ENCODE results near the gene RBM44. TPM values are rescaled to one million over a fixed set of nuclear protein-coding genes. Genes with fewer than 3 reads are reported as not detected.

The RBM44 gene
- polyA plus RNA-seq, 1 donor from 2014 or later, result 2.5 TPM

DNA sequence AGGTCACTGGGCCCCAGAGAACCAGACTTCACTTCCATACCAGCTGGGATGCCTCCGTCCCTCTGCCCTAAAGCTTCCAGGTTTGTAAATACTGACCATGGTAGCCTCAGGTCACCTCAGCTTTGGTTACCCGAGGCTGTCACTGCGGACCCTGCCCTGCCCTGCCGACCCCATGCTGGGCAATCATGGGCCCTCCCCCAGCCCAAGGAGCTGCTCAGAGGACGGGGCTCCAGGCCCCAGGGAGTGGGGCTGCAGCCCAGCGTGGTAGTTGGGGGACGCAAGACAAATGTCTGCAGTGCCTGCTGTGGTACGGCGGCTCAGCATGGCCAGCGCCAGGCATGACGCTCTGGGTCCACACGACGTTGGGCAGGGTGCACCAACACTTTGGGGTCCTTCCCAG lies 86.1 kb downstream of the RBM44 start:
- no peak overlapping the region for H3K9ac ChIP-seq (ENCODE audit: low read length)

GRCh38 chr2:237885111-237885930 lies 86.7 kb downstream of the RBM44 start:
- no peaks in the 10 kb centered on the region for H3K36me3 ChIP-seq (ENCODE audit: insufficient read depth, low read length)
- no peak overlapping the region for H3K9ac ChIP-seq (ENCODE audit: low read length)
- no peak overlapping the region for H3K4me3 ChIP-seq (ENCODE audit: low read length)
- no peaks in the 10 kb centered on the region for H3K79me2 ChIP-seq (replicated peaks; ENCODE audit: insufficient read depth, low read length)
- no peaks in the 10 kb centered on the region for H3K27me3 ChIP-seq (ENCODE audit: insufficient read depth, low read depth, low read length)
- H3K4me2 ChIP-seq (ENCODE audit: low read length), result no peak overlapping the region
- no peaks in the 10 kb centered on the region for H4K20me1 ChIP-seq (ENCODE audit: insufficient read depth)
- H2AFZ ChIP-seq (ENCODE audit: low read depth, low read length), result no peak overlapping the region
- no peaks in the 10 kb centered on the region for H3F3A ChIP-seq (ENCODE audit: insufficient read depth, low read length, poor library complexity, severe bottlenecking)
- no peaks in the 10 kb centered on the region for H3K9me3 ChIP-seq (ENCODE audit: low read length)
- no peak overlapping the region for H3K27ac ChIP-seq (ENCODE audit: low read length)
- no peaks in the 10 kb centered on the region for H3K9me2 ChIP-seq (ENCODE audit: insufficient read depth, low read length)
- TF ChIP-seq TAF1 (IDR thresholded peaks at IDR 0.05; ENCODE audit: low read depth), result no peak
- no peak for TF ChIP-seq EZH2 (IDR thresholded peaks at IDR 0.05; ENCODE audit: borderline replicate concordance, insufficient read depth, low read length, poor library complexity, severe bottlenecking)
- TF ChIP-seq MXI1 (conservative IDR thresholded peaks at IDR 0.05; ENCODE audit: poor library complexity, severe bottlenecking), result no peak
- TF ChIP-seq RAD21 (conservative IDR thresholded peaks at IDR 0.05), result no peak
- TF ChIP-seq, protein P1, sequence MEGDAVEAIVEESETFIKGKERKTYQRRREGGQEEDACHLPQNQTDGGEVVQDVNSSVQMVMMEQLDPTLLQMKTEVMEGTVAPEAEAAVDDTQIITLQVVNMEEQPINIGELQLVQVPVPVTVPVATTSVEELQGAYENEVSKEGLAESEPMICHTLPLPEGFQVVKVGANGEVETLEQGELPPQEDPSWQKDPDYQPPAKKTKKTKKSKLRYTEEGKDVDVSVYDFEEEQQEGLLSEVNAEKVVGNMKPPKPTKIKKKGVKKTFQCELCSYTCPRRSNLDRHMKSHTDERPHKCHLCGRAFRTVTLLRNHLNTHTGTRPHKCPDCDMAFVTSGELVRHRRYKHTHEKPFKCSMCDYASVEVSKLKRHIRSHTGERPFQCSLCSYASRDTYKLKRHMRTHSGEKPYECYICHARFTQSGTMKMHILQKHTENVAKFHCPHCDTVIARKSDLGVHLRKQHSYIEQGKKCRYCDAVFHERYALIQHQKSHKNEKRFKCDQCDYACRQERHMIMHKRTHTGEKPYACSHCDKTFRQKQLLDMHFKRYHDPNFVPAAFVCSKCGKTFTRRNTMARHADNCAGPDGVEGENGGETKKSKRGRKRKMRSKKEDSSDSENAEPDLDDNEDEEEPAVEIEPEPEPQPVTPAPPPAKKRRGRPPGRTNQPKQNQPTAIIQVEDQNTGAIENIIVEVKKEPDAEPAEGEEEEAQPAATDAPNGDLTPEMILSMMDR (IDR thresholded peaks at IDR 0.05; ENCODE audit: poor library complexity, severe bottlenecking), result no peak
- no peak for TF ChIP-seq REST (IDR thresholded peaks at IDR 0.05; ENCODE audit: borderline replicate concordance)
- TF ChIP-seq EP300 (conservative IDR thresholded peaks at IDR 0.05; ENCODE audit: poor library complexity, severe bottlenecking), result no peak

More for the DNA sequence above, 86.1 kb downstream of the RBM44 start:
- TF ChIP-seq, protein P1 (IDR thresholded peaks at IDR 0.05; ENCODE audit: poor library complexity, severe bottlenecking), result no peak
- TF ChIP-seq SMC3 (conservative IDR thresholded peaks at IDR 0.05; ENCODE audit: poor library complexity) (no peak), EP300 (conservative IDR thresholded peaks at IDR 0.05; ENCODE audit: poor library complexity, severe bottlenecking) (no peak), EZH2 (IDR thresholded peaks at IDR 0.05; ENCODE audit: borderline replicate concordance, insufficient read depth, low read length, poor library complexity, severe bottlenecking) (no peak), RAD21 (conservative IDR thresholded peaks at IDR 0.05) (no peak), REST (IDR thresholded peaks at IDR 0.05; ENCODE audit: borderline replicate concordance) (no peak)
- no peaks in the 10 kb centered on the region for H3K9me3 ChIP-seq (ENCODE audit: low read length)
- H3F3A ChIP-seq (ENCODE audit: insufficient read depth, low read length, poor library complexity, severe bottlenecking), result no peaks in the 10 kb centered on the region
- H3K27ac ChIP-seq (ENCODE audit: low read length), result no peak overlapping the region
- H3K4me2 ChIP-seq (ENCODE audit: low read length), result no peak overlapping the region
- no peaks in the 10 kb centered on the region for H3K36me3 ChIP-seq (ENCODE audit: insufficient read depth, low read length)
- no peaks in the 10 kb centered on the region for H3K9me2 ChIP-seq (ENCODE audit: insufficient read depth, low read length)
- H2AFZ ChIP-seq (ENCODE audit: low read depth, low read length), result no peak overlapping the region
- H4K20me1 ChIP-seq (ENCODE audit: insufficient read depth), result no peaks in the 10 kb centered on the region
- H3K27me3 ChIP-seq (ENCODE audit: insufficient read depth, low read depth, low read length), result no peaks in the 10 kb centered on the region
- no peaks in the 10 kb centered on the region for H3K79me2 ChIP-seq (replicated peaks; ENCODE audit: insufficient read depth, low read length)
- no peak overlapping the region for H3K4me3 ChIP-seq (ENCODE audit: low read length)

Measured in neural cell (in vitro differentiated cells).